H1 (cell line): ENCODE results near the gene ASB1. TPM values are rescaled to one million over a fixed set of nuclear protein-coding genes. Genes with fewer than 3 reads are reported as not detected.

Experiments
- CTCF ChIA-PET: fragments of 300-600 bp; sonication (Branson Sonifier 250); formaldehyde crosslinking; loops from one replicate; lab custom pipeline; 2021; ENCODE audit not compliant: partially characterized antibody; lab: Charles Lee
- POLR2A ChIA-PET: fragments of 300-600 bp; sonication (Branson Sonifier 250); formaldehyde crosslinking; loops from one replicate; lab custom pipeline; 2021; ENCODE audit warnings: inconsistent platforms; ENCODE audit not compliant: partially characterized antibody; lab: Charles Lee
- DNase-seq, 2 experiments: peaks; one replicate each; pipeline versions ENCODE4 v3.0.0 to v3.0.0-alpha.2; 2010 to 2022; ENCODE audit warnings: low spot score in 2 of 2, low read depth in 1 of 2, mixed read lengths in 1 of 2
- FAIRE-seq: peaks from 2 replicates; lab custom pipeline; 2011; peaks lifted over from hg19 to GRCh38; lab: Jason Lieb, UNC
- H2AFZ ChIP-seq: 2 replicates; pipeline ENCODE4 v1.8.1; 2012; ENCODE audit warnings: low read length, inconsistent platforms
- H2AK5ac ChIP-seq: 2 replicates; pipeline ENCODE4 v1.6.1; 2013; ENCODE audit warnings: low read depth, low read length
- H2BK120ac ChIP-seq: replicated peaks from 2 replicates; pipeline ENCODE3; 2013; ENCODE audit warnings: low read depth, low read length, inconsistent platforms
- H2BK12ac ChIP-seq: 2 replicates; pipeline ENCODE4 v1.6.1; 2013; ENCODE audit warnings: low read depth, low read length
- H2BK15ac ChIP-seq: 2 replicates; pipeline ENCODE4 v1.6.1; 2013; ENCODE audit warnings: low read length
- H2BK20ac ChIP-seq: 2 replicates; pipeline ENCODE4 v1.6.1; 2013; ENCODE audit warnings: low read length
- H2BK5ac ChIP-seq: 2 replicates; pipeline ENCODE4 v1.6.1; 2013; ENCODE audit warnings: low read depth, low read length
- H3K14ac ChIP-seq: 2 replicates; pipeline ENCODE4 v1.6.1; 2013; ENCODE audit warnings: inconsistent platforms; ENCODE audit not compliant: insufficient read length
- H3K18ac ChIP-seq: 2 replicates; pipeline ENCODE4 v1.6.1; 2013; ENCODE audit warnings: low read length; ENCODE audit errors: extremely low read depth
- H3K23ac ChIP-seq: 2 replicates; pipeline ENCODE4 v1.6.1; 2013; ENCODE audit warnings: inconsistent platforms; ENCODE audit not compliant: insufficient read length
- H3K23me2 ChIP-seq: 2 replicates; pipeline ENCODE4 v1.6.1; 2013; ENCODE audit warnings: low read depth, low read length
- H3K27ac ChIP-seq: 2 replicates; pipeline ENCODE4 v1.6.1; 2011; ENCODE audit warnings: low read depth, low read length, inconsistent platforms
- H3K27me3 ChIP-seq, 4 experiments: replicated peaks in 1 of 4; 1 replicate in 1 of 4; 2 replicates in 3 of 4; pipeline versions ENCODE4 v1.6.1 to v1.8.1; 2011 to 2013; ENCODE audit warnings: low read length in 3 of 4, mild to moderate bottlenecking in 3 of 4, inconsistent platforms in 2 of 4, mixed read lengths in 2 of 4, moderate library complexity in 1 of 4; ENCODE audit not compliant: control insufficient read depth in 3 of 4, insufficient read depth in 3 of 4; ENCODE audit errors: extremely low read depth in 1 of 4
- H3K36me3 ChIP-seq, 4 experiments: 2 replicates each; pipeline versions ENCODE4 v1.6.1 to v1.8.1; 2011 to 2013; ENCODE audit warnings: mild to moderate bottlenecking in 4 of 4, low read length in 3 of 4, moderate library complexity in 2 of 4, control low read depth in 1 of 4, inconsistent platforms in 1 of 4; ENCODE audit not compliant: insufficient read depth in 4 of 4, control insufficient read depth in 2 of 4
- H3K4ac ChIP-seq: replicated peaks from 2 replicates; pipeline ENCODE3; 2013; ENCODE audit warnings: low read length, low read depth, mixed read lengths, inconsistent platforms; ENCODE audit not compliant: insufficient read length
- H3K4me1 ChIP-seq, 4 experiments: replicated peaks in 1 of 4; 1 replicate in 1 of 4; 2 replicates in 3 of 4; pipeline versions ENCODE4 v1.6.1 to v1.8.1; 2011 to 2013; ENCODE audit warnings: low read length in 3 of 4, inconsistent platforms in 2 of 4, mixed read lengths in 1 of 4; ENCODE audit not compliant: insufficient read depth in 4 of 4, control insufficient read depth in 3 of 4
- H3K4me2 ChIP-seq, 2 experiments: 2 replicates each; pipeline versions ENCODE4 v1.6.1 to v1.8.1; 2011 to 2013; ENCODE audit warnings: low read depth in 2 of 2, low read length in 2 of 2, control low read depth in 1 of 2, inconsistent platforms in 1 of 2, mild to moderate bottlenecking in 1 of 2; ENCODE audit not compliant: insufficient read depth in 1 of 2
- H3K4me3 ChIP-seq, 4 experiments: fragments of 200-600, 300-600 bp in 1 of 4; sonication (generic), shearing (Covaris generic), sonication (Bioruptor Twin) in 1 of 4; 2 replicates each; pipeline versions ENCODE4 v1.5.1 to v1.8.1; 2011 to 2016; ENCODE audit warnings: low read length in 4 of 4, low read depth in 3 of 4, control low read depth in 2 of 4, inconsistent platforms in 2 of 4, mild to moderate bottlenecking in 2 of 4, mixed read lengths in 1 of 4, moderate library complexity in 1 of 4; ENCODE audit not compliant: insufficient read depth in 2 of 4; ENCODE audit errors: extremely low read depth in 1 of 4
- H3K56ac ChIP-seq: replicated peaks from 2 replicates; pipeline ENCODE3; 2013; ENCODE audit warnings: low read depth, mild to moderate bottlenecking, mixed read lengths, low read length, inconsistent platforms; ENCODE audit not compliant: insufficient read length
- H3K79me1 ChIP-seq: 2 replicates; pipeline ENCODE4 v1.6.1; 2013; ENCODE audit warnings: low read depth, low read length, control low read depth
- H3K79me2 ChIP-seq, 2 experiments: 2 replicates each; pipeline versions ENCODE4 v1.6.1 to v1.8.1; 2012 to 2013; ENCODE audit warnings: low read length in 2 of 2, mild to moderate bottlenecking in 2 of 2, inconsistent platforms in 1 of 2; ENCODE audit not compliant: insufficient read depth in 2 of 2, control insufficient read depth in 1 of 2
- H3K9ac ChIP-seq, 4 experiments: replicated peaks in 1 of 4; 1 replicate in 1 of 4; 2 replicates in 3 of 4; pipeline versions ENCODE4 v1.6.1 to v1.8.1; 2011 to 2013; ENCODE audit warnings: low read depth in 3 of 4, low read length in 3 of 4, control low read depth in 2 of 4, mild to moderate bottlenecking in 2 of 4, moderate library complexity in 2 of 4, inconsistent platforms in 1 of 4; ENCODE audit errors: extremely low read depth in 1 of 4
- H3K9me3 ChIP-seq, 2 experiments: 2 replicates each; pipeline versions ENCODE4 v1.6.1 to v1.8.1; 2012 to 2013; ENCODE audit warnings: mild to moderate bottlenecking in 2 of 2, moderate library complexity in 2 of 2, control low read depth in 1 of 2, inconsistent platforms in 1 of 2, low read depth in 1 of 2, low read length in 1 of 2, mixed read lengths in 1 of 2; ENCODE audit not compliant: insufficient read depth in 2 of 2
- H4K20me1 ChIP-seq, 2 experiments: replicated peaks in 1 of 2; 2 replicates each; pipeline versions ENCODE3 to v1.8.1; 2011 to 2013; ENCODE audit warnings: inconsistent platforms in 2 of 2, low read length in 2 of 2, mild to moderate bottlenecking in 1 of 2; ENCODE audit not compliant: insufficient read depth in 2 of 2, control insufficient read depth in 1 of 2
- H4K5ac ChIP-seq: 2 replicates; pipeline ENCODE4 v1.6.1; 2013; ENCODE audit warnings: low read length, low read depth, mixed read lengths, inconsistent platforms; ENCODE audit not compliant: insufficient read length
- H4K8ac ChIP-seq: 2 replicates; pipeline ENCODE4 v1.8.0; 2013; ENCODE audit warnings: mild to moderate bottlenecking, moderate library complexity, low read length, inconsistent platforms; ENCODE audit not compliant: insufficient read depth; ENCODE audit errors: extremely low read depth
- H4K91ac ChIP-seq: replicated peaks from 2 replicates; pipeline ENCODE3; 2013; ENCODE audit warnings: low read length, mixed read lengths, inconsistent platforms; ENCODE audit not compliant: insufficient read length
- ATF2 ChIP-seq: IDR thresholded peaks from 2 replicates; pipeline ENCODE4 v1.6.1; 2012; ENCODE audit warnings: low read length, inconsistent platforms
- BACH1 ChIP-seq: IDR thresholded peaks from 2 replicates; pipeline ENCODE4 v1.6.1; 2012; ENCODE audit warnings: low read length, improper control_type of control experiment
- BRCA1 ChIP-seq: IDR thresholded peaks from 2 replicates; pipeline ENCODE4 v1.6.1; 2012; ENCODE audit warnings: low read depth, low read length, improper control_type of control experiment
- EZH2 ChIP-seq: fragments of 200-600 bp; sonication (generic); IDR thresholded peaks from 2 replicates; pipeline ENCODE4 v1.7.1; 2012; ENCODE audit warnings: low read depth, mild to moderate bottlenecking, moderate library complexity, low read length, inconsistent platforms; ENCODE audit not compliant: severe bottlenecking
- SP2 ChIP-seq: IDR thresholded peaks from 2 replicates; pipeline ENCODE4 v1.6.1; 2012; ENCODE audit warnings: mild to moderate bottlenecking, low read length, inconsistent platforms
- ZNF274 ChIP-seq: IDR thresholded peaks from 2 replicates; pipeline ENCODE4 v1.7.0; 2012; ENCODE audit warnings: low read length, borderline replicate concordance; ENCODE audit errors: extremely low read depth
- WGBS, 2 experiments: shearing (Covaris generic) in 1 of 2; methylation state at CpG; one replicate each; pipeline versions ENCODE4 v1.1.6 to v1.1.7; 2013 to 2015; ENCODE audit warnings: low lambda C conversion rate in 2 of 2, mixed read lengths in 2 of 2, inconsistent platforms in 1 of 2, low coverage in 1 of 2, missing lambda C conversion rate in 1 of 2; ENCODE audit not compliant: insufficient replicate concordance in 2 of 2, insufficient coverage in 1 of 2, insufficient read length in 1 of 2; ENCODE audit errors: extremely low coverage in 1 of 2, missing lambda C conversion rate in 1 of 2; 5-methylcytosine and 5-hydroxymethylcytosine counted together
- polyA plus RNA-seq, 7 experiments: library from polyadenylated mRNA; depleted of rRNA in 3 of 7; stranded (reverse) in 5 of 7; unstranded in 2 of 7; fragments of >200 nt in 5 of 7; fragments of 200-250 nt in 2 of 7; gene quantifications; 1 replicate in 5 of 7; 2 replicates in 1 of 7; 4 replicates in 1 of 7; pipeline versions ENCODE4 v1.2.1 to v1.2.3, GENCODE V29; 2011 to 2013; ENCODE audit warnings: missing spikeins in 2 of 7, mixed read lengths in 2 of 7
- total RNA-seq: library from RNA; stranded (reverse); fragmentation: NEBNext Ultra II Directional; extraction: Animal tissue kit (Norgen Biotek cat#: 25700); gene quantifications from 2 replicates; pipeline ENCODE4 v1.2.1, GENCODE V29; 2021

The ASB1 gene
- total and polyA plus RNA-seq, 2 of the 8 experiments (the other 6 are each of a cell fraction or from before 2014, with no cell fraction given), result 24.1 to 36.0 TPM

- H3K14ac ChIP-seq, result no peak overlapping the region
- H3K4me2 ChIP-seq, result no peak overlapping the region
- no peak overlapping the region for H3K4me3 ChIP-seq
- no peak overlapping the region for H4K8ac ChIP-seq
- H2AK5ac ChIP-seq, result no peak overlapping the region
- H3K27ac ChIP-seq, result no peak overlapping the region
- peaks cover 0 to 4% (median 0%) of the 10 kb centered on the region in 4 experiments; a peak in 3 of 7 replicates for H3K4me1 ChIP-seq
- H3K4ac ChIP-seq, result no peak overlapping the region
- CTCF ChIA-PET, result no interaction called here
- H3K23me2 ChIP-seq, result peaks cover 22% of the 10 kb centered on the region
- peaks cover 0 to 22% of the 10 kb centered on the region in 2 experiments for H4K20me1 ChIP-seq
- no peak overlapping the region for H3K23ac ChIP-seq
- FAIRE-seq (no peak), DNase-seq (no peak)
- no peak overlapping the region for H2BK12ac ChIP-seq
- 85% methylated on average over 10 of the region's 10 CpGs; no CpG with 5 or more reads in 1 of the 2 experiments for WGBS, 2 experiments
- no peaks in the 10 kb centered on the region for H3K79me2 ChIP-seq
- H4K91ac ChIP-seq, result no peak overlapping the region
- H4K5ac ChIP-seq, result no peak overlapping the region
- H2BK5ac ChIP-seq, result no peak overlapping the region
- H3K36me3 ChIP-seq, result peaks cover 0 to 6% (median 0%) of the 10 kb centered on the region in 4 experiments; a peak in 1 of 8 replicates
- H3K9me3 ChIP-seq, result peaks cover 12 to 17% of the 10 kb centered on the region in 2 experiments; a peak in 3 of 4 replicates
- no peak overlapping the region for H3K9ac ChIP-seq
- H2AFZ ChIP-seq, result no peak overlapping the region
- H3K27me3 ChIP-seq, result no peaks in the 10 kb centered on the region; a peak in 1 of 7 replicates
- no peak overlapping the region for H3K56ac ChIP-seq
- POLR2A ChIA-PET, result no interaction called here
- no peak overlapping the region for H3K18ac ChIP-seq
- H3K79me1 ChIP-seq, result 0 out of 2 replicates have a peak, but pooled peaks cover 3% of the 10 kb centered on the region
- no peak overlapping the region for H2BK120ac ChIP-seq
- H2BK20ac ChIP-seq, result no peak overlapping the region
- no peak overlapping the region for H2BK15ac ChIP-seq
- TF ChIP-seq ATF2, result no peak
- TF ChIP-seq BACH1, result no peak
- TF ChIP-seq SP2, result no peak
- no peak for TF ChIP-seq EZH2
- TF ChIP-seq BRCA1, result no peak
- no peak for TF ChIP-seq ZNF274
Observed at GRCh38 chr2:238488347-238488826, 61.7 kb downstream of the ASB1 start.
